Fibroblast of upper back skin (primary cell): ENCODE data around the gene NOSIP.

Experiments used
- DNase-seq: peaks from one replicate; pipeline ENCODE4 v3.0.0-alpha.2; 2013

Gene NOSIP

DNA sequence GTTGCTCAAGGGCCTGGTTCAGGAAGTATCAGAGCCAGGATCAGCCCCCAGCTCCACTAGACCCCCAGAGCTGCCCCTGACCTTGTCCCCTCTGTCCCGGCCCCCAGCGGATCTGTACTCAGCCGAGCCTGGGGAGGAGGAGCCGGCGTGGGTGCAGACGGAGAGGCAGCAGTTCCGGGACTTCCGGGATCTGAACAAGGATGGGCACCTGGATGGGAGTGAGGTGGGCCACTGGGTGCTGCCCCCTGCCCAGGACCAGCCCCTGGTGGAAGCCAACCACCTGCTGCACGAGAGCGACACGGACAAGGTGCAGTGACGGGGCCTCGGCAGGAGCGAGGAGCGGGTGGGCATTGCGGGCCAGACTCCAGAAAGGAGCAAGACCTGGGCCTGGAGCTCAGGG, 37.9 kb downstream of the NOSIP start:
- DNase-seq, result no peak

DNA sequence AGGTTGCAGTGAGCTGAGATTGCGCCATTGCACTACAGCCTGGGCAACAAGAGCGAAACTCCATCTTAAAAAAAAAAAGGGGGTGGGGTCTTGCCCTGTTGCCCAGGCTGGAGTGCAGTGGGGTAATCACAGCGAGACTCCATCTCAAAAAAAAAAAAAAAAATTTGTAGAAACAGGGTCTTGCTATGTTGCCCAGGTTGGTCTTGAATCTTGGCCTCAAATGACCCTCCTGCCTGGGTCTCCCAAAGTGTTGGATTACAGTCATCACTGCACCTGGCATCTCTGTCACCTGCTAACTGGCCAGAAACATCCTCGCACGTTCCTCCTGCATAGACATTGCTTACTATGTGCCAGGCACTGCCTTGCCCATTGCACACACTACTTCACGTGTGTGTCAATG, 38.4 kb downstream of the NOSIP start:
- DNase-seq, result no peak

GRCh38 chr19:49539192-49539952, 41.0 kb downstream of the NOSIP start:
- no peak for DNase-seq

- no peak for DNase-seq
Observed at GRCh38 chr19:49538643-49539042, 41.7 kb downstream of the NOSIP start.

DNA sequence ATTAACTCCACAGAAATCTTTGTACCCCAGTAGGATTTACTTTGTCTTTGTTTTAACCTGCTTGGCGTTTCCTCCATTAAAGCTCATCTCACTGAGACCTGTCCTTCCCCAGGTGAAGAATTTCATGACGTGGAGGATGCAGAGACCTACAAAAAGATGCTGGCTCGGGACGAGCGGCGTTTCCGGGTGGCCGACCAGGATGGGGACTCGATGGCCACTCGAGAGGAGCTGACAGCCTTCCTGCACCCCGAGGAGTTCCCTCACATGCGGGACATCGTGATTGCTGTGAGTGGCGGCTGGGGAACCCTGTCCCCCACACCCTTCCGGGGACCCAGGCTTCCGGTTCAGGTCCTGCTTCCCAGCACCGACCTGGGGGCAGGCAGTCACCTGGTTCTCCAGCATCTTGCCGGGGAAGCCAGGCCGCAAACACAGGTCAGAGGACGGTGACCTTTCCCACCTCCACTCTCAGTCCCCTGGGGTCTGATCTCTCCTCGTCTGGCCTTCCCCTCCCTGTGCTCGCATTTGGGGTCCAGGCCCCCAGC, 43.4 kb downstream of the NOSIP start:
- no peak for DNase-seq

- DNase-seq, result no peak
Observed at GRCh38 chr19:49534632-49535385, 45.5 kb downstream of the NOSIP start.

DNA sequence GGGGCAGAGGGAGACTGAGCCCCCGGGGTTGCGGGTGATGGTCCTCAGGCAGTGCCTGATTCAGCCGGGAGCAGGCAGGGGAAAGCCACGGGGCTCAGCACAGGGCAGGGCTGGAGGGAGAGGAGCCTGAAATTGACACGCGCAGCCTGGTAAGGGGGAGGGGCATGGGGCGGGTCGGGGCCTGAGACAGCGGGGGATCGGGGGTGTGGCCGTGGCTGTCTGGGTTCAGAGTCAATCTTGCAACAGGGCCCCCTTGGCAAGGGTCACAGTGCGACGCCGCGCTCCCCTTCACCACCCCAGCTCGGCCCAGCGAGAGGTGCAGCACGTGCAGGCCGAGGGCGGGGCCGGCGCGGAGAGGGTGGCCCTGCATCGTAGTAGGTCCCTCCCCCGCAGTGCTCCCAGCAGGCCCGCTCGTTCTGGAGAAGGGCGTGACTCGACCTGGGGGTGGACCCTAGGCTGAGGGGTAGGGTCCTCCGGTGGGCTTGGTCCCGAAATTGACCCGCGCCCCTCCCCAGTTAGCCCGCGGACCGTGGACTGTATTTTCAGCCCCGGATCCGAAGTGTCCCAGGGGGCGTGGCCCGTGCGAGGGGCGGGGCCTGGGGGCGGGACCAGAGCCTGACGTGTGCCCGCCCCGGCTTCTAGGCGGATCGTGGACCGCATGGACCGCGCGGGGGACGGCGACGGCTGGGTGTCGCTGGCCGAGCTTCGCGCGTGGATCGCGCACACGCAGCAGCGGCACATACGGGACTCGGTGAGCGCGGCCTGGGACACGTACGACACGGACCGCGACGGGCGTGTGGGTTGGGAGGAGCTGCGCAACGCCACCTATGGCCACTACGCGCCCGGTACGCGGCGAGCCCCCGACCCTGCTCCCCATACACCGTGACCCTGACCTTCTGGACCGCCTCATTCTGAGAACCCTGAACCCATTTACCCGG, 46.5 kb downstream of the NOSIP start:
- peak; percentile 41 for DNase-seq

- DNase-seq, result no peak
Observed at GRCh38 chr19:49530708-49531107, 49.6 kb downstream of the NOSIP start.

DNA sequence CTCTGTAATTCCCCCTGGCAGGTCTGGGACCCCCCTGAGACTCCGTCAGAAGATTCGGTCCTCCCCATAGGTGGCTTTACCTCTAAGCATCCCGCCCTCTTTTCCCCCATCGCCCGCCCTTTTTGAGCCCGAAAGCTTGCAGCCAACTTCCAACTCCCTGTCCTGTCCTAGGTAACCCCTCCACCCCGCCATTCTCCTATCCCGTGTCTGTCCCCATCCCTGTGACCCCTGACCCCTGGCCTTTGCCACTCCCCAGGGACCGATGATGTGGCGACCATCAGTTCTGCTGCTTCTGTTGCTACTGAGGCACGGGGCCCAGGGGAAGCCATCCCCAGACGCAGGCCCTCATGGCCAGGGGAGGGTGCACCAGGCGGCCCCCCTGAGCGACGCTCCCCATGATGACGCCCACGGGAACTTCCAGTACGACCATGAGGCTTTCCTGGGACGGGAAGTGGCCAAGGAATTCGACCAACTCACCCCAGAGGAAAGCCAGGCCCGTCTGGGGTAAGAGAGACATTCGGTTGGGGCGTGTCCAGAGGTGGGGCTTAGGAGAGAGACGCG, 52.1 kb downstream of the NOSIP start:
- DNase-seq, result peak; percentile 50

GRCh38 chr19:49524812-49525455, 55.4 kb downstream of the NOSIP start:
- no peak for DNase-seq

- no peak for DNase-seq
Observed at GRCh38 chr19:49520705-49521319, 59.5 kb downstream of the NOSIP start.

GRCh38 chr19:49518033-49518432, 62.3 kb downstream of the NOSIP start:
- DNase-seq, result no peak

DNA sequence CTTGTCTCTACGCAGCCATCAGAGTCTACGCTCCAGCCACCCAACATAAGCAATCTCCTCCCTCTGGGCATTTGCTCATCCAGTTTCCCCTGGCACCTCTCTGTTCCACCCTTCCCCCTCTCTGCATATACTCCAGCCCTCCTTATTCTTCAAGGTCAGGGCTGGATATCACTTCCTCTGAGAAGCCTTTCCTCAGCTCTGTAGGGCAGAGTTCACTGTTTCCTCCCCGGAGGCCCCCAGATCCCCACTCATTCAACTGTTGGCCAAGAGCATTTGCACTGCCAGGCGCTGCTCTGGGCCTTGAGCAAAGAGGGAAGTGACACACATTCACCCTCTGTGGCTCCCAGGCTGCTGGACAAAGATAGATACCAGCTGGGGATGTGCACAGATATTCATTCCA, 64.6 kb downstream of the NOSIP start:
- no peak for DNase-seq

DNA sequence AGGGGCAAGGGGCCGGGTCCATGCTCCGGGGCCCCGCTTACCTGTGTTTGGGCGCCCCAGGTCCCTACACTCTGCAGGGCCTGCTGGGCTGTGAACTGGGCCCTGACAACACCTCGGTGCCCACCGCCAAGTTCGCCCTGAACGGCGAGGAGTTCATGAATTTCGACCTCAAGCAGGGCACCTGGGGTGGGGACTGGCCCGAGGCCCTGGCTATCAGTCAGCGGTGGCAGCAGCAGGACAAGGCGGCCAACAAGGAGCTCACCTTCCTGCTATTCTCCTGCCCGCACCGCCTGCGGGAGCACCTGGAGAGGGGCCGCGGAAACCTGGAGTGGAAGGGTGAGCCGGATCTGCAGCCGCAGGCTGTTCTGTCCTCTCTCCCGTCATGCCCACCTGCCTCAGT, 66.2 kb downstream of the NOSIP start:
- no peak for DNase-seq

- DNase-seq, result no peak
Observed at GRCh38 chr19:49513746-49514118, 66.6 kb downstream of the NOSIP start.

DNA sequence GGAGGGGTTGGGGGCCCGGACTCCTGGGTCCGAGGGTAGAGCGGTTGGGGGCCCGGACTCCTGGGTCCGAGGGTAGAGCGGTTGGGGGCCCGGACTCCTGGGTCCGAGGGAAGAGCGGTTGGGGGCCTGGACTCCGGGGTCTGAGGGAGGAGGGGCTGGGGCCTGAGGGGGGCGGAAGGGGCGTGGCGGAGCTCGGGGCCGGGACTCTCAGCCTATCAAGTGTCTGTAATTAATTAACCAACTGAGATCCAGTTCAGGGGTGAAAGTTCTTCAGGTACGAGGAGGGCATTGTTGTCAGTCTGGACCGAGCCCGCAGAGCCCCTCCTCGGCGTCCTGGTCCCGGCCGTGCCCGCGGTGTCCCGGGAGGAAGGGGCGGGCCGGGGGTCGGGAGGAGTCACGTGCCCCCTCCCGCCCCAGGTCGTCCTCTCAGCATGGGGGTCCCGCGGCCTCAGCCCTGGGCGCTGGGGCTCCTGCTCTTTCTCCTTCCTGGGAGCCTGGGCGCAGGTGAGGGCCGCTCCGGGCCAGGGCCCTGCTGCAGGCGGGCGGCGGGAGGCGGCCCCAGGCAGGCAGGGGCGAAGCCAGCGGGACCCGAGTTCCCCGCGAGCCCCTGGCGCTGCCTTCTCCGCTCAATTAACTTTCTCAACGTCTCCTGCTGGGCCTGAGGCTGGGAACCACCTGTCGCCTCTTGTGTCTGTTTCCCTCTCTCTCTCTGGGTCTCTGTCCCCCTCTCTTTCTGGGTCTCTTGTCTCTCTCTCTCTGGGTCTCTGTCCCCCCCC, 67.2 kb downstream of the NOSIP start:
- DNase-seq, result no peak

DNA sequence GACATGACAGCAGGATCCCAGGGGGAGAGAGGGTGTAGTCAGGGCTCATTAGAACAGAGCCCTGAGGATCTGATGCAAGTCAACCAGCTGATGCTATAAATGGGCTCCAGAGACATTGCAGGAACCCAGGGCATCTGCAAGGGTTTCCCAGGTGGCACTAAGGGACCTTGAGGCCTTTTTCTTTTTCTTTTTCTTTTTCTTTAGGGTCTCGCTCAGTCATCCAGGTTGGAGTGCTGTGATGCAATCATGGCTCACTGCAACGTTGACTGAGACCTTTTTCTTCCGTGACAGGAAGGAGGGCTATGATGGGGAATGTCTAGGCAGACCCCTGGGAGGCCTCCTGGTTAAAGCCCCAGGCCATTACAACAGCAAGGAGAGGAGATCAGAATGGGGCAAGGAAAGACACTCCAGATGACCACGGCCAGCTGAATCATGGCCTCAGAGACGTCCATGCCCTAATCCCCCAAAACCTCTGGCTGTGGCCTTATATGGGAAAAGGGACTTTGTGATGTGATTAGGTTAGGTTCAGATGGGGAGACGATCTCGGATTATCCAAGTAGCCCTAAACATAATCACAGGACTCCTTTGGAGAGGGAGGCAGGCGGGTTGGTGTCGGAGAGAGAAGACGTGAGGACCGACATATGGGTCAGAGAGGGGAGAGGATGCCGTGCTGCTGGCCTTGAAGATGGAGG, 72.4 kb downstream of the NOSIP start:
- no peak for DNase-seq

DNA sequence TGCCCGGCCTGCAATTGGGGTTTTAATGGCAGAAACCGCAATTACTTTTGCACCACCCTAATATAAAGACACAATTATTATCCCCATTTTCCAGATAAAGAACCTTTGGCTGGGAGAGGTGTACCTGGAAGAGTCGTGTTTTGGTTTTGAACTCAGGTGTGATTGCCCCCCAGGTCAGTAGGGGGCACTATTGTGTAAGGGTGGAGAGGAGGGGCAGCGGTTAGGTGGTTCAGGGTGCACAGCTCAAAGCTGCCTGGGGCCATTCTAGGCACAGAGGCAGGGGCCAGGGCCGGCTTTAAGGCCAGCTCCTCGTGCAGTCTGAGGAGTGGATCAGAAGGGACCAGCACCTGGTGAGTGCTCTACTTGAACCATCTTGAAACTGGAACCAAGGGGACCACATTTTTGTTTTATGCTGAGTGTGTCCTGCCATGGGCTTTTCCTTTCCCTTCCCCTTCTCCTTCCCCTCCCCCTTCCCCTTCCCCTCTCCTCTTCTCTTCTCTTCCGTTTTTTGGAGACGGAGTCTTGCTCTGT, 73.7 kb downstream of the NOSIP start:
- DNase-seq, result peak; percentile 43
